ENCODE data around the gene CALCOCO2.
"Not testable (repeated sequence)": the region's sequence is repeated elsewhere in the genome, so short reads cannot be mapped to it uniquely, and the experiment has no call there.

The CALCOCO2 gene

DNA sequence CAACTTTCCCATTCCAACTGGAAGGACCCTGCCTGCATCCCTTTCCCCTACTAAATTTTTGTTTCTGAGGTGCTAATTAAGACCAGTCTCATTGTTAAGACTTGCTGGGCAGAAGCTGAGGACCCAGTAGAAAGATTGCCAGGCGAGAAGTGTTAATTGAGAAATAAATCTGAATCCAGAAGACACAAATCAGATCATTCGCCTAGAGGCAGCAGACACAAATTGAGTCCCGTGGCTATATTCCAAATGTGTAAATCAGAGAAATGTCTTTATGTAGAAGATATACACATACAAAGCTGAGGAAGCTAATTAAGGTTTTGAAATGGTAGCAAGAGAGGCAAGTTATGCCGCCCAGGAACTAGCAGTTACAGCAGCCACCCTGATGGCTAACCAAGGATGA, 29.6 kb downstream of the CALCOCO2 start:
- no peak for TF ChIP-seq ZNF274 (IDR thresholded peaks at IDR 0.05; ENCODE audit: low read depth, low read length)
- TF ChIP-seq YY1 (IDR thresholded peaks at IDR 0.05; ENCODE audit: insufficient read depth, insufficient read length), result no peak
- no peak for TF ChIP-seq SUZ12 (IDR thresholded peaks at IDR 0.05; ENCODE audit: extremely low read depth, insufficient read depth, insufficient read length)
- peaks cover 23% of the 10 kb centered on the region for H3K36me3 ChIP-seq (ENCODE audit: insufficient read depth, insufficient read length, low read length)
- H3K9ac ChIP-seq (ENCODE audit: insufficient read length, low read depth), result no peak overlapping the region
- no peaks in the 10 kb centered on the region for H3K4me1 ChIP-seq (ENCODE audit: insufficient read depth, insufficient read length)
- no peaks in the 10 kb centered on the region for H3K9me3 ChIP-seq (ENCODE audit: insufficient read depth, low read length)
- no peak for DNase-seq (ENCODE audit: low read depth, low spot score)
- H3K4me3 ChIP-seq (ENCODE audit: insufficient read length, low read depth), result no peak overlapping the region
- H3K27me3 ChIP-seq (ENCODE audit: insufficient read depth, insufficient read length), result no peaks in the 10 kb centered on the region

DNA sequence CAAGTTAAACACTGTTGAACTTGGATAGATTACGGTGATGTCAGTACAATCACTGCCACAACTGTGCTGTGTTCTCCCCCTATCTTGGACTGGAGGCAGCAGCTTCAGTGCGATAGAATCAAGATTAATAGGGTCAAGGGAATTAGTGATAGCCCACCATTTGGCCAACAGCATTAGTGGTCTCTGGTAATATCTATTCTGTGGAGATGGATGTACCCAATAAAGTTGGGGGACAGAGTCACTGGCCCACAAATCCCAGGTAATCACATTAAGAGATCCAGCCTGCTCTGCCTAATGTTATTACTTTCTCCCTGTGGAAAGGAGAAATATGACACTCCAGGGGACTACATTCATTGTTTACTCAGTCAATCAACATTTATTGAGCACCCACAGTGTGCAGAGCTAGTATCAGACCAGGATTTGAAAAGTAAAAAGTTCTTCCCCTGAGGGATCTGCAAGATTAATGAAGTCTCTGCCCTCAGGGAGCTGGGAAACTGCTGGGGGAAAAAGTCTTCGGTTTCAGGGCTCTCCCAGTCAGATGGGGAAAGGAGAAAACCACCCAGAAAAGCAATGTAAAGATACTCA, 38.2 kb downstream of the CALCOCO2 start:
- H3K27me3 ChIP-seq (ENCODE audit: insufficient read depth, insufficient read length), result no peaks in the 10 kb centered on the region
- TF ChIP-seq YY1 (IDR thresholded peaks at IDR 0.05; ENCODE audit: insufficient read depth, insufficient read length), result no peak
- TF ChIP-seq SUZ12 (IDR thresholded peaks at IDR 0.05; ENCODE audit: extremely low read depth, insufficient read depth, insufficient read length), result no peak
- TF ChIP-seq ZNF274 (IDR thresholded peaks at IDR 0.05; ENCODE audit: low read depth, low read length), result no peak

DNA sequence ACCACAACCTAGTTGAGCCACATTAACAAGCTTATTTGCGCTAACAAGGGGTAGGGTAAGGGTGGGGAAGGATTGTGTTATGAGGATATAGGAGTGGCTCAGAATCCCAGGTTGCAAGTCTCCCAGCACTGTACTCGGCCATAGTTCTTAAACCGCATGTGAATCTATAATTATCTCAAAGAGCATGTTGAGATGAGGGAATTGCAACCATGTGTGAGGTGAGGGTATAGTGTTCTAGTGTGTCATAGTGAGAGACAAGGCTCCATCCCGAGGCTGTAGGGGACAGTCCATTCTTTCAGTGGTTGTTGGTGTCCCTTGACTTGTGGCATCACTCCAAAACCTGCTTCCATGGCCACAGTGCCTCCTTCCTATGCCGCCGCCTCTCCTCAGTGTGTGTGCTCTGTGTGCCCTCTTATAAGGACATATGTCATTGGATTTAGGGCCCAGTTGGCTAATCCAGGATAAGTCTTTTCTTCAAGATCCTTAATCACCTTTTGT, 39.0 kb downstream of the CALCOCO2 start:
- TF ChIP-seq SUZ12 (IDR thresholded peaks at IDR 0.05; ENCODE audit: extremely low read depth, insufficient read depth, insufficient read length), result no peak
- no peak for TF ChIP-seq YY1 (IDR thresholded peaks at IDR 0.05; ENCODE audit: insufficient read depth, insufficient read length)
- no peak for TF ChIP-seq ZNF274 (IDR thresholded peaks at IDR 0.05; ENCODE audit: low read depth, low read length)
- peaks cover 2% of the 10 kb centered on the region for H3K4me1 ChIP-seq (ENCODE audit: insufficient read depth, insufficient read length)
- no peak for DNase-seq (ENCODE audit: low read depth, low spot score)

More for the DNA sequence above, 38.2 kb downstream of the CALCOCO2 start:
- Histone ChIP-seq H3K4me3 (ENCODE audit: insufficient read length, low read depth) (no peak overlapping the region), H3K9ac (ENCODE audit: insufficient read length, low read depth) (no peak overlapping the region), H3K4me1 (ENCODE audit: insufficient read depth, insufficient read length) (peaks cover 2% of the 10 kb centered on the region), H3K36me3 (ENCODE audit: insufficient read depth, insufficient read length, low read length) (no peaks in the 10 kb centered on the region), H3K9me3 (ENCODE audit: insufficient read depth, low read length) (no peaks in the 10 kb centered on the region)
- no peak for DNase-seq (ENCODE audit: low read depth, low spot score)

DNA sequence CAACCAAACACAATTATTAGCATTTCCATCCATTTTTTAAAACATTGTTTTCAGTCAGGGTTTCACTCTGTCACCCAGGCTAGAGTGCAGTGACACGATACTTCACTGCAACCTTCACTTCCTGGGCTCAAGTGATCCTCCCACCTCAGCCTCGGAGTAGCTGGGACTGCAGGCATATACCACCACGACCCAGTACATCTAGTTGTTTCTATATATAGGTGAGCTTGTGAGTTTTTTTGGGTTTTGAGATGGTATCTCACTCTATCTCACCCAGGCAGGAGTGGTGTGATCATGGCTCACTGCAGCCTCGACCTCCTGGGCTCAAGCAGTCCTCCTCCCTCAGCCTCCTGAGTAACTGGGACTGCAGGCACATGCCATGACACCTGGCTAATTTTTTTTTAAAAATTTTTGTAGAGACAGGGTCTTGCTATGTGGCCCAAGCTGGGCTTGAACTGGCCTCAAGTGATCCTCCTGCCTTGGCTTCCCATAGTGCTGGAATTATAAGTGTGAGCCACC, 40.3 kb downstream of the CALCOCO2 start:
- H3K9ac ChIP-seq (ENCODE audit: insufficient read length, low read depth), result no peak overlapping the region
- DNase-seq (ENCODE audit: low read depth, low spot score), result no peak

More for the DNA sequence above, 39.0 kb downstream of the CALCOCO2 start:
- Histone ChIP-seq H3K27me3 (ENCODE audit: insufficient read depth, insufficient read length) (no peaks in the 10 kb centered on the region), H3K9me3 (ENCODE audit: insufficient read depth, low read length) (no peaks in the 10 kb centered on the region), H3K36me3 (ENCODE audit: insufficient read depth, insufficient read length, low read length) (no peaks in the 10 kb centered on the region), H3K4me3 (ENCODE audit: insufficient read length, low read depth) (no peak overlapping the region), H3K9ac (ENCODE audit: insufficient read length, low read depth) (no peak overlapping the region)

DNA sequence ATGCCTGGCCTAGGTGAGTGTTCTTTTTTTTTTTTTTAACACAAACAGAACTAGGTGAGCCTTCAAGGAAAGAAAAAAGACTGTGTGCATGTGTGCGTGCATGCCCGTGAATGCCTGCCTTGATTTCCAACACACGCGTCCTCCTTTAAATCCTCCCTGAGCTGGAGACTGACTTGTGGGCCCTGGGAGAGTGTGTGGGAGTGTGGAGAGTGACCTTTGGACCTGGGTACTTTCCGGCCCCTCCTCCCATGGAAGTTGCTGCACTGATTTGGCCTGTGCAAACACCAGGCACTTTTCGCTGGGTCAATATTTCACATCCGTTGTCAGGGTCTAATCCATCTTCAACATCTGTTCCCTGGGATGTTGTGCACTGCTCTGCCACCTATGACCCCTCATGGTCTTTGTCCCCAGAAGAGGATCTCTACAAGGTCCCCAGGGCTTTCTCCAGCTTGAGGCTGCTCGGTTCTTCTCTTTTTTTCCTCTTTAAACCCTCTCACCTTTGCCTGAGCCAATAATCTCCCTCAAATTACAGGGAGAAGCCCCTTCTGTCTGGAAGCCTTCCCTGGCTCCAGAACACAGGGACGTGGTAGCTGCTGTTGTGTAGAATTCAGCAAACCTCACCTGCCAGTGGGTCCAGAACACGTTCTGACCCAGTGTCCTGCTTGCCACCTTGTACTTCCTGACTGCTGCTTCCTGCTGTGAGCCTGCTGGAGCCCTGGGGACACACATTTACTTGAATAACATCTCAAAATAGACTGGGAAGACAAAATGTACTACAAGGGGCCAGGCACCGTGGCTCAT, 40.9 kb downstream of the CALCOCO2 start:
- DNase-seq (ENCODE audit: low read depth, low spot score), result no peak
- no peaks in the 10 kb centered on the region for H3K36me3 ChIP-seq (ENCODE audit: insufficient read depth, insufficient read length, low read length)
- H3K4me1 ChIP-seq (ENCODE audit: insufficient read depth, insufficient read length), result peaks cover 2% of the 10 kb centered on the region
- TF ChIP-seq YY1 (IDR thresholded peaks at IDR 0.05; ENCODE audit: insufficient read depth, insufficient read length) (no peak), SUZ12 (IDR thresholded peaks at IDR 0.05; ENCODE audit: extremely low read depth, insufficient read depth, insufficient read length) (no peak), ZNF274 (IDR thresholded peaks at IDR 0.05; ENCODE audit: low read depth, low read length) (no peak)
- H3K9me3 ChIP-seq (ENCODE audit: insufficient read depth, low read length), result no peaks in the 10 kb centered on the region
- no peak overlapping the region for H3K9ac ChIP-seq (ENCODE audit: insufficient read length, low read depth)
- no peak overlapping the region for H3K4me3 ChIP-seq (ENCODE audit: insufficient read length, low read depth)
- H3K27me3 ChIP-seq (ENCODE audit: insufficient read depth, insufficient read length), result no peaks in the 10 kb centered on the region

More for the DNA sequence above, 40.3 kb downstream of the CALCOCO2 start:
- Histone ChIP-seq H3K4me3 (ENCODE audit: insufficient read length, low read depth) (no peak overlapping the region), H3K9me3 (ENCODE audit: insufficient read depth, low read length) (no peaks in the 10 kb centered on the region), H3K27me3 (ENCODE audit: insufficient read depth, insufficient read length) (no peaks in the 10 kb centered on the region), H3K36me3 (ENCODE audit: insufficient read depth, insufficient read length, low read length) (no peaks in the 10 kb centered on the region), H3K4me1 (ENCODE audit: insufficient read depth, insufficient read length) (peaks cover 2% of the 10 kb centered on the region)
- TF ChIP-seq YY1 (IDR thresholded peaks at IDR 0.05; ENCODE audit: insufficient read depth, insufficient read length) (no peak), SUZ12 (IDR thresholded peaks at IDR 0.05; ENCODE audit: extremely low read depth, insufficient read depth, insufficient read length) (no peak), ZNF274 (IDR thresholded peaks at IDR 0.05; ENCODE audit: low read depth, low read length) (no peak)

DNA sequence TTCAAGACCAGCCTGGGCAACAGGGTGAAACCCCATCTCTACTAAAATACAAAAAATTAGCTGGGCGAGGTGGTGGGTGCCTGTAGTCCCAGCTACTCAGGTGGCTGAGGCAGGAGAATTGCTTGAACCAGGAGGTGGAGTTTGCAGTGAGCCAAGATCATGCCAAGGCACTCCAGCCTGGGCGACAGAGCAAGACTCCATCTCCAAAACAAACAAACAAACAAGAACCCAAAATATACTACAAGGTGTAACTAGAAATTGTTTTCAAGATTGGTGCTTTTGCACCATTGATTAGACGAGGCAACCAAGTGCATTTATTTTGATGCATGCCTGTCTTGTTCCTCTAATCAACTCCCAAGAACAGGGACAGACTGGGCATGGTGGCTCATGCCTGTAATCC, 41.6 kb downstream of the CALCOCO2 start:
- not testable (repeated sequence) for H3K36me3 ChIP-seq (ENCODE audit: insufficient read depth, insufficient read length, low read length); H3K4me1 ChIP-seq (ENCODE audit: insufficient read depth, insufficient read length); H3K4me3 ChIP-seq (ENCODE audit: insufficient read length, low read depth); DNase-seq (ENCODE audit: low read depth, low spot score); H3K27me3 ChIP-seq (ENCODE audit: insufficient read depth, insufficient read length); H3K9ac ChIP-seq (ENCODE audit: insufficient read length, low read depth); H3K9me3 ChIP-seq (ENCODE audit: insufficient read depth, low read length)

DNA sequence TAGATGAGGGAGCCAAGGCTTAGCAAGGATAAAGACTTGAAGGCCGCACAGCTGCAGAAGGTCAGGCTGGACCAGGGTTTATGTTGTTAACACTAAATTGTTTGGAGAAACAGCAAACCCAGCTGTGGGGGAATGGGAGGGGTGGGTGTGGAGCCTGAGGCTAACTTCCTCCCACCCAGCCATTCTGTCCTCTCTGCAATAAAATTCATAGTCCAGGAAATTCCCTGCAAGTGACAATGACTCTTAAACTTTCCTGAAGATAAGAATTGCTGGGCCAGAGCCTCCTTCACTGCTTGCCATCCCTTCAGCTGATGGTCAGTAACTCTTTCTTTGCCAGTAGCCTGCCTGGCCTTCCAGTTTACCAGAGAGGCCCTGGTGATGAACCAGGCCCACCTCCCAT, 42.4 kb downstream of the CALCOCO2 start:
- H3K4me1 ChIP-seq (ENCODE audit: insufficient read depth, insufficient read length), result peaks cover 2% of the 10 kb centered on the region
- no peak for DNase-seq (ENCODE audit: low read depth, low spot score)

More for the DNA sequence above, 42.4 kb downstream of the CALCOCO2 start:
- Histone ChIP-seq H3K9ac (ENCODE audit: insufficient read length, low read depth) (peak overlapping the region; percentile 16), H3K9me3 (ENCODE audit: insufficient read depth, low read length) (no peaks in the 10 kb centered on the region), H3K27me3 (ENCODE audit: insufficient read depth, insufficient read length) (no peaks in the 10 kb centered on the region), H3K36me3 (ENCODE audit: insufficient read depth, insufficient read length, low read length) (no peaks in the 10 kb centered on the region), H3K4me3 (ENCODE audit: insufficient read length, low read depth) (no peak overlapping the region)
- TF ChIP-seq SUZ12 (IDR thresholded peaks at IDR 0.05; ENCODE audit: extremely low read depth, insufficient read depth, insufficient read length) (no peak), ZNF274 (IDR thresholded peaks at IDR 0.05; ENCODE audit: low read depth, low read length) (no peak), YY1 (IDR thresholded peaks at IDR 0.05; ENCODE audit: insufficient read depth, insufficient read length) (no peak)
